ENCODE data around the gene TSPAN7. TPM values are rescaled to one million over a fixed set of nuclear protein-coding genes. Genes with fewer than 3 reads are reported as not detected.

Gene TSPAN7
- total RNA-seq, 1 experiment from 2014 or later: 3.5 TPM

DNA sequence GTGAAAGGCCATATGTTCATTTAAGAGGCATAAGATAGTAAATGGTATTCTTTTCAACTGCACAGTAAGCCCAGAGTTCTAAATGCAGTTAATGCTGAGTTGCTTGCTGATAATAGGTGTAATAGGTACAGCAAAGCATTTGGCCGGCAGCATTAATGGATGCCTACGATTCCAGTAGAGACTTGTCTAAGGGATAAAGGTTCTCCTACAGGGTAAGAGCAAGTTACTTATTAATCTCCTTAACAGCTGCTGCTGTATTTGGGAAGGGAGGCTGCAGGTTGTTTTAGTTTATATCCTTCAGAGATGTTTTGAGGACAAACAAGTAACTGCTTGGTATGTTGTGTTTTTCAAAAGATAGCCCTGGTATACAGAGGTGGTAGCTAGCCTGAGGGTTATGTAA, 16.8 kb downstream of the TSPAN7 start:
- H3K79me2 ChIP-seq (ENCODE audit: insufficient read depth, low read length): no peaks in the 10 kb centered on the region
- no peak overlapping the region for H2AFZ ChIP-seq (ENCODE audit: low read length)
- no peaks in the 10 kb centered on the region for H4K20me1 ChIP-seq (ENCODE audit: control insufficient read depth, insufficient read depth, insufficient read length)
- H3K14ac ChIP-seq (ENCODE audit: insufficient read depth, low read length): no peak overlapping the region
- no peak overlapping the region for H3K4ac ChIP-seq (ENCODE audit: low read depth, low read length)
- no peak overlapping the region for H2BK20ac ChIP-seq (ENCODE audit: low read depth, low read length, poor library complexity, severe bottlenecking)
- no peak overlapping the region for H2BK120ac ChIP-seq (ENCODE audit: low read depth, low read length, poor library complexity, severe bottlenecking)
- H3K27me3 ChIP-seq (ENCODE audit: insufficient read depth, low read length): no peaks in the 10 kb centered on the region
- no CpG with 5 or more reads among the region's 2 CpGs for WGBS (ENCODE audit: extremely low coverage, insufficient read length, low lambda C conversion rate)
- no peak overlapping the region for H3K18ac ChIP-seq (ENCODE audit: insufficient read length, low read depth, low read length)
- Mint-ChIP-seq H3K9me3 (peaks cover 53 to 57% of the 10 kb centered on the region in 2 experiments), H3K4me1 (no peaks in the 10 kb centered on the region), H3K36me3 (ENCODE audit: insufficient read depth in 1 of 3, low read depth in 3 of 3) (no peaks in the 10 kb centered on the region), H3K27ac (no peak overlapping the region), H3K27me3 (ENCODE audit: low read depth) (no peaks in the 10 kb centered on the region), H3K4me3 (no peak overlapping the region)
- DNase-seq: no peak
- H2BK5ac ChIP-seq (ENCODE audit: insufficient read length, low read length): no peak overlapping the region
- no peak overlapping the region for H4K8ac ChIP-seq (replicated peaks; ENCODE audit: insufficient read length, low read depth, low read length)
- H3K9me3 ChIP-seq (ENCODE audit: control insufficient read depth, low read depth, low read length): no peaks in the 10 kb centered on the region
- no peak overlapping the region for H3T11ph ChIP-seq (ENCODE audit: low read length)
- no peak overlapping the region for H3K4me2 ChIP-seq (ENCODE audit: insufficient read depth, insufficient read length, low read length)
- no peak overlapping the region for H2BK12ac ChIP-seq (ENCODE audit: insufficient read length, low read depth, low read length)
- no peak overlapping the region for H3K9ac ChIP-seq (ENCODE audit: extremely low read depth, insufficient read length, low read length)
- no peaks in the 10 kb centered on the region for H3K23me2 ChIP-seq (ENCODE audit: insufficient read length, low read depth, low read length, poor library complexity, severe bottlenecking)
- H2AK5ac ChIP-seq (ENCODE audit: insufficient read length, low read length): no peak overlapping the region
- no peak overlapping the region for H3K27ac ChIP-seq (ENCODE audit: insufficient read length, low read depth, low read length)
- no peak overlapping the region for H3K56ac ChIP-seq (ENCODE audit: insufficient read length, low read depth, low read length)
- H4K5ac ChIP-seq (ENCODE audit: insufficient read length, low read depth, low read length): no peak overlapping the region
- H4K91ac ChIP-seq (ENCODE audit: insufficient read length, low read depth, low read length): no peak overlapping the region
- TF ChIP-seq, protein P1, sequence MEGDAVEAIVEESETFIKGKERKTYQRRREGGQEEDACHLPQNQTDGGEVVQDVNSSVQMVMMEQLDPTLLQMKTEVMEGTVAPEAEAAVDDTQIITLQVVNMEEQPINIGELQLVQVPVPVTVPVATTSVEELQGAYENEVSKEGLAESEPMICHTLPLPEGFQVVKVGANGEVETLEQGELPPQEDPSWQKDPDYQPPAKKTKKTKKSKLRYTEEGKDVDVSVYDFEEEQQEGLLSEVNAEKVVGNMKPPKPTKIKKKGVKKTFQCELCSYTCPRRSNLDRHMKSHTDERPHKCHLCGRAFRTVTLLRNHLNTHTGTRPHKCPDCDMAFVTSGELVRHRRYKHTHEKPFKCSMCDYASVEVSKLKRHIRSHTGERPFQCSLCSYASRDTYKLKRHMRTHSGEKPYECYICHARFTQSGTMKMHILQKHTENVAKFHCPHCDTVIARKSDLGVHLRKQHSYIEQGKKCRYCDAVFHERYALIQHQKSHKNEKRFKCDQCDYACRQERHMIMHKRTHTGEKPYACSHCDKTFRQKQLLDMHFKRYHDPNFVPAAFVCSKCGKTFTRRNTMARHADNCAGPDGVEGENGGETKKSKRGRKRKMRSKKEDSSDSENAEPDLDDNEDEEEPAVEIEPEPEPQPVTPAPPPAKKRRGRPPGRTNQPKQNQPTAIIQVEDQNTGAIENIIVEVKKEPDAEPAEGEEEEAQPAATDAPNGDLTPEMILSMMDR (conservative IDR thresholded peaks at IDR 0.05): no peak
- no peaks in the 10 kb centered on the region for H3K79me1 ChIP-seq (ENCODE audit: insufficient read depth, low read depth, low read length, poor library complexity, severe bottlenecking)
- H3K23ac ChIP-seq (ENCODE audit: insufficient read length, low read depth, low read length): no peak overlapping the region
- no peaks in the 10 kb centered on the region for H3K4me1 ChIP-seq (ENCODE audit: insufficient read depth, low read length)
- no peak overlapping the region for H2BK15ac ChIP-seq (ENCODE audit: low read depth, low read length)

Measured in H9 (cell line).